ENCODE results near the gene CPLX3.

DNA sequence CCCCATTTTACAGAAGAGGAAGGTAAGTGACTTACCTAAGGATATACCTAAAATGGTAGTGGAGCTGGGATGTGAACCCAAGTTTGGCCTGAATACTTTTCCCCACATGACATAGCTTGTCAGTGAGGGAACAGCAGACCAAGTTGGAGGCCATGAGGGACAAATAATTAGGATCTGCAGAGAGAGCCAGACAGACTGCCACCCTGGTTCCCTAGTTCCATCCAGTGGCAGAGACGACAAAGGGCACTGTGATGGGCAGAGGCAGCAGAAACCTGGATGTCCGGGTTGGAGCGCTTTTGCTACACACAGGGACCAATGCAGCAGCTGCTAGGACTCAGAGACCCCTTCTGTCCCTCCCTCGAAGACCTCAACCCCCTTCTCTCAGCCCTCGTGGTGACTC, 1.2 kb downstream of the CPLX3 start:
- TF ChIP-seq, protein P1, sequence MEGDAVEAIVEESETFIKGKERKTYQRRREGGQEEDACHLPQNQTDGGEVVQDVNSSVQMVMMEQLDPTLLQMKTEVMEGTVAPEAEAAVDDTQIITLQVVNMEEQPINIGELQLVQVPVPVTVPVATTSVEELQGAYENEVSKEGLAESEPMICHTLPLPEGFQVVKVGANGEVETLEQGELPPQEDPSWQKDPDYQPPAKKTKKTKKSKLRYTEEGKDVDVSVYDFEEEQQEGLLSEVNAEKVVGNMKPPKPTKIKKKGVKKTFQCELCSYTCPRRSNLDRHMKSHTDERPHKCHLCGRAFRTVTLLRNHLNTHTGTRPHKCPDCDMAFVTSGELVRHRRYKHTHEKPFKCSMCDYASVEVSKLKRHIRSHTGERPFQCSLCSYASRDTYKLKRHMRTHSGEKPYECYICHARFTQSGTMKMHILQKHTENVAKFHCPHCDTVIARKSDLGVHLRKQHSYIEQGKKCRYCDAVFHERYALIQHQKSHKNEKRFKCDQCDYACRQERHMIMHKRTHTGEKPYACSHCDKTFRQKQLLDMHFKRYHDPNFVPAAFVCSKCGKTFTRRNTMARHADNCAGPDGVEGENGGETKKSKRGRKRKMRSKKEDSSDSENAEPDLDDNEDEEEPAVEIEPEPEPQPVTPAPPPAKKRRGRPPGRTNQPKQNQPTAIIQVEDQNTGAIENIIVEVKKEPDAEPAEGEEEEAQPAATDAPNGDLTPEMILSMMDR (IDR thresholded peaks at IDR 0.05; ENCODE audit: poor library complexity): no peak
- no peak for TF ChIP-seq EZH2 (IDR thresholded peaks at IDR 0.05; ENCODE audit: borderline replicate concordance)
- TF ChIP-seq EZH2phosphoT487 (IDR thresholded peaks at IDR 0.05; ENCODE audit: low read depth, severe bottlenecking, unreplicated experiment): no peak
